BE2C (cell line): ENCODE data around the gene CCDC73.
"Not testable (repeated sequence)": the region's sequence is repeated elsewhere in the genome, so short reads cannot be mapped to it uniquely, and the experiment has no call there.

Source experiments
- DNase-seq: peaks from one replicate; pipeline ENCODE4 v3.0.0-alpha.2; 2020
- H3K27me3 ChIP-seq: fragments of 250-450 bp; sonication (Bioruptor Pico); 2 replicates; pipeline ENCODE4 v1.5.1; 2020; ENCODE audit warnings: mild to moderate bottlenecking
- H3K36me3 ChIP-seq: fragments of 250-450 bp; sonication (Bioruptor Pico); 2 replicates; pipeline ENCODE4 v1.5.1; 2020; ENCODE audit warnings: mild to moderate bottlenecking
- H3K4me1 ChIP-seq: fragments of 250-450 bp; sonication (Bioruptor Pico); 2 replicates; pipeline ENCODE4 v1.5.1; 2020
- H3K4me3 ChIP-seq: 2 replicates; pipeline ENCODE4 v1.5.1; 2011; ENCODE audit warnings: low read depth, low read length
- H3K9me3 ChIP-seq: fragments of 250-450 bp; sonication (Bioruptor Pico); 2 replicates; pipeline ENCODE4 v1.5.1; 2020
- CTCF ChIP-seq: IDR thresholded peaks from 2 replicates; pipeline ENCODE4 v1.5.1; 2012; ENCODE audit warnings: mild to moderate bottlenecking, low read depth, low read length

CCDC73 gene

GRCh38 chr11:32616903-32617302 is 177.6 kb downstream of the CCDC73 start:
- TF ChIP-seq CTCF: no peak
- Histone ChIP-seq H3K4me3 (no peak overlapping the region), H3K4me1 (no peaks in the 10 kb centered on the region), H3K9me3 (no peaks in the 10 kb centered on the region), H3K27me3 (no peaks in the 10 kb centered on the region), H3K36me3 (no peaks in the 10 kb centered on the region)
- no peak for DNase-seq

GRCh38 chr11:32615422-32615821 is 179.0 kb downstream of the CCDC73 start:
- no peak for DNase-seq
- Histone ChIP-seq H3K27me3 (no peaks in the 10 kb centered on the region), H3K36me3 (no peaks in the 10 kb centered on the region), H3K4me3 (no peak overlapping the region), H3K4me1 (no peaks in the 10 kb centered on the region), H3K9me3 (no peaks in the 10 kb centered on the region)
- peak; percentile 29 for TF ChIP-seq CTCF

- no peaks in the 10 kb centered on the region for H3K36me3 ChIP-seq
- no peak overlapping the region for H3K4me3 ChIP-seq
- no peak for DNase-seq
- no peaks in the 10 kb centered on the region for H3K4me1 ChIP-seq
- H3K27me3 ChIP-seq: no peaks in the 10 kb centered on the region
- no peaks in the 10 kb centered on the region for H3K9me3 ChIP-seq
- TF ChIP-seq CTCF: no peak
These were observed 180.8 kb downstream of the CCDC73 start for GRCh38 chr11:32613500-32614151.

- H3K36me3 ChIP-seq: no peaks in the 10 kb centered on the region
- H3K4me3 ChIP-seq: no peak overlapping the region
- no peaks in the 10 kb centered on the region for H3K27me3 ChIP-seq
- TF ChIP-seq CTCF: no peak
- no peaks in the 10 kb centered on the region for H3K4me1 ChIP-seq
- H3K9me3 ChIP-seq: no peaks in the 10 kb centered on the region
- no peak for DNase-seq
These were observed 183.6 kb downstream of the CCDC73 start for GRCh38 chr11:32610797-32611352.

GRCh38 chr11:32608826-32609225 is 185.6 kb downstream of the CCDC73 start:
- H3K27me3 ChIP-seq, H3K9me3 ChIP-seq, H3K4me3 ChIP-seq, H3K4me1 ChIP-seq, DNase-seq, H3K36me3 ChIP-seq: not testable (repeated sequence)

- Histone ChIP-seq H3K4me1 (no peaks in the 10 kb centered on the region), H3K4me3 (no peak overlapping the region), H3K9me3 (no peaks in the 10 kb centered on the region), H3K27me3 (no peaks in the 10 kb centered on the region), H3K36me3 (no peaks in the 10 kb centered on the region; the same call in none of the 2 replicates)
- no peak for DNase-seq
- no peak for TF ChIP-seq CTCF
These were observed 188.2 kb downstream of the CCDC73 start for GRCh38 chr11:32606220-32606619.
